ENCODE measurements around the gene ABLIM1. TPM values are rescaled to one million over a fixed set of nuclear protein-coding genes. Genes with fewer than 3 reads are reported as not detected.

The ABLIM1 gene
- total and polyA plus RNA-seq, 2 of the 13 experiments (the other 11 are each of a cell fraction or from before 2014, with no cell fraction given) = 59.4 to 92.7 TPM

DNA sequence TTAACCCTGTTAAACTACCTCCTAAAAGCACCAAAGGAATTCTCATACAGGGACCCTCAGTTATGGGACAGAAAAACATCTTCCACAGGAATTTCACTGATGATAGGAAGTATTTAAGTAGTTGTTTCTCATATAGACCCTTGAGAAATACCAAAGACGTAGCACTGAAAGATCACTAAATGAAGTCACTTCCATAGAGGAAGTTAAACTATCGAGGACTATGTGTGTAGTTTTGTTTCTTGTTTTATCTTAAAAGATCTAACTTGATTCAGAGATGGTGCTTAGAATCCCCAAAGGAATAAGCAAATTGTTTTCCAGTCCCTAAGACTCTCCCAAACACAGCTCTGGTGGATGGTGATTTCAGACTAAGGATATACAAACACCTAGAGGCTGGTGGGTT lies 159.0 kb downstream of the ABLIM1 start (continued):
- TF ChIP-seq, protein P1, sequence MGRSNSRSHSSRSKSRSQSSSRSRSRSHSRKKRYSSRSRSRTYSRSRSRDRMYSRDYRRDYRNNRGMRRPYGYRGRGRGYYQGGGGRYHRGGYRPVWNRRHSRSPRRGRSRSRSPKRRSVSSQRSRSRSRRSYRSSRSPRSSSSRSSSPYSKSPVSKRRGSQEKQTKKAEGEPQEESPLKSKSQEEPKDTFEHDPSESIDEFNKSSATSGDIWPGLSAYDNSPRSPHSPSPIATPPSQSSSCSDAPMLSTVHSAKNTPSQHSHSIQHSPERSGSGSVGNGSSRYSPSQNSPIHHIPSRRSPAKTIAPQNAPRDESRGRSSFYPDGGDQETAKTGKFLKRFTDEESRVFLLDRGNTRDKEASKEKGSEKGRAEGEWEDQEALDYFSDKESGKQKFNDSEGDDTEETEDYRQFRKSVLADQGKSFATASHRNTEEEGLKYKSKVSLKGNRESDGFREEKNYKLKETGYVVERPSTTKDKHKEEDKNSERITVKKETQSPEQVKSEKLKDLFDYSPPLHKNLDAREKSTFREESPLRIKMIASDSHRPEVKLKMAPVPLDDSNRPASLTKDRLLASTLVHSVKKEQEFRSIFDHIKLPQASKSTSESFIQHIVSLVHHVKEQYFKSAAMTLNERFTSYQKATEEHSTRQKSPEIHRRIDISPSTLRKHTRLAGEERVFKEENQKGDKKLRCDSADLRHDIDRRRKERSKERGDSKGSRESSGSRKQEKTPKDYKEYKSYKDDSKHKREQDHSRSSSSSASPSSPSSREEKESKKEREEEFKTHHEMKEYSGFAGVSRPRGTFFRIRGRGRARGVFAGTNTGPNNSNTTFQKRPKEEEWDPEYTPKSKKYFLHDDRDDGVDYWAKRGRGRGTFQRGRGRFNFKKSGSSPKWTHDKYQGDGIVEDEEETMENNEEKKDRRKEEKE (IDR thresholded peaks at IDR 0.05) = no peak

DNA sequence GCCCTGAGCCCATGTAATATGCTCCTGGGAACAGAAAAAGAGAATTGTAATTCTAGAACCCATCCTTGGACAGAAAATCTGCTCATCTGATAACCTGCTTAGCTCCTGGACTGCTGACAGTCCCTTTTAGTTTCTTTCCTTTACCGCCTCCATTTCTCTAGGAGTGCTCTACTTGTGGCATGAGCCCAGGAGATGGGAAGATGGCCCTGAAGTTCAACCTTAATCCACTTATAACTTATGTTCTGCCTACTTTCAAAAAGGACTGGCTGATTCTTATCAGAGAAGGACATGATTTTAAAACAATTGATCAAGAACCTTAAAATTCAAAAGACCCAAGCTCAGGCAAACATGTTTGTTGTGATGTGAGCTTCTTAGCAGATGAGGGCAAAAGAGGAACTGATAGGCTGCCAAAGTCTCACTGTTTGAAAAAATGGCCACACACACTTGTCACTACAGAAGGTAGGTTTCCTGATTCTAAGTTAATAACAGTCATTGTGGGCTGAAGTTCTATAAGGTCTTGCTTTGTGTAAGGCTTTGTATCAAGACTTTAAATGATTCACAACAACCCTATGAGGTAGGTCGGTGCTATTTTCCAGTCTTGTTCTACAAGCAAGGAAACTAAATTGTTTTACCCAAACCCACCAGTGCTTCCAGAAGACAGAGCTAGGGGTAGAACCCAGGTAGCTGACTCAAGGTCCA lies 159.5 kb downstream of the ABLIM1 start:
- H3K27ac ChIP-seq (ENCODE audit: extremely low read length, insufficient read depth, low read length) = no peak overlapping the region
- no peak for ATAC-seq
- FAIRE-seq = no peak
- H3K4me2 ChIP-seq (ENCODE audit: low read depth, low read length) = no peak overlapping the region
- no TSS peak for BruUV-seq (replicated peaks)
- TF ChIP-seq RBAK (CRISPR knock-in tag; IDR thresholded peaks at IDR 0.05) = no peak
- H3K4me1 ChIP-seq (ENCODE audit: insufficient read depth, low read length) = peaks cover 27% of the 10 kb centered on the region
- no peak overlapping the region for H3K4me3 ChIP-seq (replicated peaks in 1 of 3; ENCODE audit: insufficient read depth in 1 of 3, low read depth in 2 of 3, low read length in 3 of 3)
- CTCF ChIA-PET (ENCODE audit: low intra/inter-chr PET ratio, low total read pairs) = no interaction called here
- no peak overlapping the region for H3K9ac ChIP-seq (ENCODE audit: insufficient read depth, low read depth, low read length)
- peaks cover 4 to 14% of the 10 kb centered on the region in 2 experiments; a peak in 4 of 5 replicates for H3K36me3 ChIP-seq (replicated peaks in 1 of 2; ENCODE audit: control insufficient read depth in 1 of 2, insufficient read depth in 2 of 2, low read length in 2 of 2)
- H2AFZ ChIP-seq (ENCODE audit: low read length) = no peak overlapping the region
- 90% methylated on average over 2 of the region's 2 CpGs for WGBS (ENCODE audit: low lambda C conversion rate)
- peaks cover 4% of the 10 kb centered on the region; the same call in 1 of the 2 replicates for H4K20me1 ChIP-seq (ENCODE audit: insufficient read depth, low read length)
- H3K79me2 ChIP-seq (ENCODE audit: insufficient read depth, low read length) = peaks cover 90% of the 10 kb centered on the region
- no peaks in the 10 kb centered on the region for H3K27me3 ChIP-seq (ENCODE audit: control insufficient read depth in 1 of 2, insufficient read depth in 2 of 2, low read length in 2 of 2)
- intact Hi-C loops (cut with micrococcal nuclease; ENCODE audit: unreplicated experiment) = no loop called here
- no peak for DNase-seq (ENCODE audit: low spot score)
- POLR2A ChIA-PET = no interaction called here
- in situ Hi-C loops (cut with HindIII; ENCODE audit: extremely low pct_ligation_motif_present, low pct_unique_long_range_greater_than_20kb) = no loop called here
- no peaks in the 10 kb centered on the region for H3K9me3 ChIP-seq (ENCODE audit: low read length)

DNA sequence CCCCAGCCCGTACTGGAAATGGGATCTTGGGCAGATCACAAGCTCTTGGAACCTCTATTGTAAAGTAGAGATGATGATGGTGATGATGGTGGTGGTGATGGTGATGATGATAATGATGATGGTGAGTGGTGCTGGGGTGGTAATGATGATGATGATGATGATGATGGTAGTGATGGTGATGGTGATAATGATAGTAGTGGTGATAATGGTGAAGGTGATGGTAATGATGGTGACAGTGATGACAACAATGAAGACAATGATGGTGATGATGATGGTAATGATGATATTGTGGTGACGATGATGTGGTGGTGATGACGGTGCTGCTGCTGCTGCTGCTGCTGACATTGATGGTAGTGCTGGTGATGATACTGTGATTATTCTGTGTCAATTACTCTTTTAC lies 162.8 kb downstream of the ABLIM1 start:
- Histone ChIP-seq H3K27ac (ENCODE audit: extremely low read length, insufficient read depth, low read length) (no peak overlapping the region), H3K4me2 (ENCODE audit: low read depth, low read length) (no peak overlapping the region), H3K36me3 (replicated peaks in 1 of 2; ENCODE audit: control insufficient read depth in 1 of 2, insufficient read depth in 2 of 2, low read length in 2 of 2) (peaks cover 4 to 14% of the 10 kb centered on the region in 2 experiments; a peak in 4 of 5 replicates), H3K4me1 (ENCODE audit: insufficient read depth, low read length) (peaks cover 47% of the 10 kb centered on the region), H3K9ac (ENCODE audit: insufficient read depth, low read depth, low read length) (no peak overlapping the region), H2AFZ (ENCODE audit: low read length) (no peak overlapping the region), H3K79me2 (ENCODE audit: insufficient read depth, low read length) (peaks cover 84% of the 10 kb centered on the region), H4K20me1 (ENCODE audit: insufficient read depth, low read length) (peaks cover 4% of the 10 kb centered on the region; the same call in 1 of the 2 replicates), H3K4me3 (replicated peaks in 1 of 3; ENCODE audit: insufficient read depth in 1 of 3, low read depth in 2 of 3, low read length in 3 of 3) (no peak overlapping the region), H3K9me3 (ENCODE audit: low read length) (no peaks in the 10 kb centered on the region), H3K27me3 (ENCODE audit: control insufficient read depth in 1 of 2, insufficient read depth in 2 of 2, low read length in 2 of 2) (no peaks in the 10 kb centered on the region)
- no peak for ATAC-seq
- FAIRE-seq = no peak
- WGBS (ENCODE audit: low lambda C conversion rate) = 100% methylated on average over 3 of the region's 3 CpGs
- no peak for DNase-seq (ENCODE audit: low spot score)
- in situ Hi-C loops (cut with HindIII; ENCODE audit: extremely low pct_ligation_motif_present, low pct_unique_long_range_greater_than_20kb) (no loop called here), intact Hi-C loops (cut with micrococcal nuclease; ENCODE audit: unreplicated experiment) (no loop called here)
- no peak for TF ChIP-seq ZNF337 (CRISPR knock-in tag; IDR thresholded peaks at IDR 0.05; ENCODE audit: borderline replicate concordance, low read depth)
- no peak for TF ChIP-seq ATAD3A (CRISPR knock-in tag; IDR thresholded peaks at IDR 0.05)
- TF ChIP-seq ZNF260 (CRISPR knock-in tag; IDR thresholded peaks at IDR 0.05; ENCODE audit: borderline replicate concordance, low read depth) = no peak
- TF ChIP-seq CREB1 (IDR thresholded peaks at IDR 0.05) = peak; percentile 93
- no peak for TF ChIP-seq CREB1 (CRISPR knock-in tag; IDR thresholded peaks at IDR 0.05)
- no peak for TF ChIP-seq MTERF4 (CRISPR knock-in tag; IDR thresholded peaks at IDR 0.05)
- TF ChIP-seq ETV5 (CRISPR knock-in tag; IDR thresholded peaks at IDR 0.05; ENCODE audit: borderline replicate concordance) = no peak
- ChIA-PET CTCF (ENCODE audit: low intra/inter-chr PET ratio, low total read pairs) (no interaction called here), POLR2A (no interaction called here)
- BruUV-seq (replicated peaks) = no TSS peak

Data from HepG2 (cell line).